GM21360 (cell line): ENCODE measurements around the gene LMF2.
"Not testable (repeated sequence)": the region's sequence is repeated elsewhere in the genome, so short reads cannot be mapped to it uniquely, and the experiment has no call there.

Experiments
- ATAC-seq: cut with Tn5 transposase; IDR thresholded peaks from one replicate; pipeline ENCODE4 v1.9.1; 2021; ENCODE audit warnings: mild to moderate bottlenecking, moderate library complexity; ENCODE audit not compliant: unreplicated experiment

The LMF2 gene, protein sequence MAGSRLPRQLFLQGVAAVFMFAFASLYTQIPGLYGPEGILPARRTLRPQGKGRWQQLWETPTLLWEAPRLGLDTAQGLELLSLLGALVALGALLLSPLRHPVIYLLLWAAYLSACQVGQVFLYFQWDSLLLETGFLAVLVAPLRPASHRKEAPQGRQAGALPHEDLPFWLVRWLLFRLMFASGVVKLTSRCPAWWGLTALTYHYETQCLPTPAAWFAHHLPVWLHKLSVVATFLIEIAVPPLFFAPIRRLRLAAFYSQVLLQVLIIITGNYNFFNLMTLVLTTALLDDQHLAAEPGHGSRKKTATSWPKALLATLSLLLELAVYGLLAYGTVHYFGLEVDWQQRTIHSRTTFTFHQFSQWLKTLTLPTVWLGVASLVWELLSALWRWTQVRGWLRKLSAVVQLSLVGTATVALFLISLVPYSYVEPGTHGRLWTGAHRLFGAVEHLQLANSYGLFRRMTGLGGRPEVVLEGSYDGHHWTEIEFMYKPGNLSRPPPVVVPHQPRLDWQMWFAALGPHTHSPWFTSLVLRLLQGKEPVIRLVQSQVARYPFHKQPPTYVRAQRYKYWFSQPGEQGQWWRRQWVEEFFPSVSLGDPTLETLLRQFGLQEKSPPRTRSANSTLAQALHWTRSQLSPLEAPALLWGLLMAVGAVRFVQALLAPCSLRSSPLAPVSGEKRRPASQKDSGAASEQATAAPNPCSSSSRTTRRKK

DNA sequence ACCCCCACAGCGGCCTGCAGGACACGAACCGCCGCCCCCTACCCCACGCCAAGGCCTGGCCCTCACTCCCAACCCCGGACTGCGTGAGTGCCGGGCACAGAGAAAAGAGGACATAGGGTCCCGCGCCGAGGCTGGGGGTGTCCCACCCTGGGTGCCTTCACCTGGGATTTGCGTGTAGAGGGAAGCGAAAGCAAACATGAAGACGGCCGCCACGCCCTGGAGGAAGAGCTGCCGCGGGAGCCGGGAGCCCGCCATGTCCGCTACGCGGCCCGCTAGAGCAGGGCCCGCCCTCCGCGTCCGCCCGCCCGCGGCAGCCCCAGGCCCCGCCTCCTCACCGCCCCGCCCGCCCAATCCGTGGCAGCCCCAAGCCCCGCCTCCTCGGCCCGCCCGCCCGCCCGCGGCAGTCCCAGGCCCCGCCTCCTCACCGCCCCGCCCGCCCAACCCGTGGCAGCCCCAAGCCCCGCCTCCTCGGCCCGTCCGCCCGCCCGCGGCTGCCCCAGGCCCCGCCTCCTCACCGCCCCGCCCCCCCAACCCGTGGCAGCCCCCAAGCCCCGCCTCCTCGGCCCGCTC is at the start of gene LMF2:
LMF2 (minus strand) TSS at position 282 of the 570 bp plus-strand sequence; CDS start at position 255, 27 bp downstream.
- ATAC-seq: peak; percentile 48

DNA sequence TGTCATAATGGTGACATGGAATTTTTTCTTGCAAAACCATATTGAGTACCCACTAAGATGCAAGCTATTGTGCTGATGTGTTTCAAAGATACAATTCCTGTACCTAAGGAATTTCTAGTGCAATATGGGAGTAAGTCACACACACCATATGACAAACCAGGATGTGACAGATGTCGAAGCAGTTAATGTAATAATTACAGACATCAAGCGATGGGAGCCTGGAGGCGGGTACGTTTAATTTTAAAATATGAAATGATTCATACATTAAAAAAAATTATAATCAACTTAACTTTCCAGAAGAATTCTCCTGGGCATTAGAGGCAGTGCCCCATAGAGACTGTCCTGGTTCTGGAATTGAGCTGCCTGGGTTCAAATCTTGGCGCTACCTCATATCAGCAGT is 49.2 kb upstream of the LMF2 start:
- no peak for ATAC-seq

DNA sequence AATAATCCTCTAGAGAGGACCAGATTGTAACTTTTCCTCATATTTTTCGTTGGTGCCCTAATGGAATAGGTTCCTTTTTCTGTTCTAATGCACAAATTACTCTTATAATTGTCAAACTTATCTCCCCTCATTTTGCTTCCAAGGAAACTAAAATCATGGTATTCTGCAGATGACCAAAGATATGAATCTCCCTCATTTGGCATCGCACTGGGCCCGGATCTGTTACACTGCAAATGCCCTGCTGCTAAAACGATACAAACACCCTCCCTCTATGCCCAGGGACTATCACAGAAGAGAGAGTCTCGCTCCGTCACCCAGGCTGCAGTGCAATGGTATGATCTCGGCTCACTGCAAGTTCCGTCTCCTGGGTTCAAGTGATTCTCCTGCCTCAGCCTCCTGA is 45.8 kb upstream of the LMF2 start:
- ATAC-seq: no peak

DNA sequence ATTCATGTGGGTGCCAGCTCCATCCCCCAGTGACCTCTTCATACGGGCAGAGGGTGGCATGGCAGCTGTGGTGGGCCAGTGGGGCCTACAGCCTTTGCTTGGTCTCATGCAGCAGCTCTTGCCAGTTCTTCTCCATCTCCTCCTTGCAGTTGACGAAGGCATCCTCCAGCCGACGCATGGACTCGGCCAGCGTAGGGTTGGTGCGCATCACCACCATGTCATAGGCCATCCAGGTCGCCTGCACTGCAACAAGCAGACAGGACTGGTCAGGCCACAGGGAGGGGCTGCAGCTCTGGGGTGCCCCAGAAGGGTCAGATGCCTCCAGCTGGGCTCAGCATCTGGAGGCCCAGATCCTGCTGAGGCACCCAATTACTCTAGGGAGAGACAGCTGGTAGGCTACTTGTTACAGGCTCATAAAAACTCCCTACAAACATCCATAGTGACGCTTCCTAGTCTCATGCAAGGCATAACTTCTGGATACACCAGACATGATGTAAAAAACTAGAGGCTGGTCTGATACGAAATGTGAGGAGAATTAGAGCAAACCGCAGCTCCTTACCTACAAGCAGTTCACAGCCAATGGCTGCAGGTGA is 43.8 kb upstream of the LMF2 start:
- ATAC-seq: no peak

DNA sequence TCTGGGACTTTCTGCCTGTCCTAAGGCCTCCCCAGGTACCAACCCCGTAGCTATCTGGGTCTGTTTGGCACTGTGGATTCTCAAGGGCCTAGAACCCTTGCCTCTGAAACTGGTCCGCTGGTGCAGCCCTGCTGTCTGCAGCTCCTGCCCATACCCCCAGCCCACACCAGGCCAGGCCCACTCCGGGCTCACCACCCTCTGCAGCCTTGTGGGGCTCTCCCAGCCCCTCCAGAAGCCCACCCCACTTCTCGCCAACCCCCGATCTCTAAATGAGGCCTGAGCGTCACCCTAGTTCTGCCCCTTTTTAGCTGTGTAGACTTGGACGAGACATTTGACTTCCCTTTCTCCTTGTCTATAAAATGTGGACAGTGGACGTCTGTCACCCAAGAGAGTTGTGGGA is 42.9 kb upstream of the LMF2 start:
- ATAC-seq: no peak

DNA sequence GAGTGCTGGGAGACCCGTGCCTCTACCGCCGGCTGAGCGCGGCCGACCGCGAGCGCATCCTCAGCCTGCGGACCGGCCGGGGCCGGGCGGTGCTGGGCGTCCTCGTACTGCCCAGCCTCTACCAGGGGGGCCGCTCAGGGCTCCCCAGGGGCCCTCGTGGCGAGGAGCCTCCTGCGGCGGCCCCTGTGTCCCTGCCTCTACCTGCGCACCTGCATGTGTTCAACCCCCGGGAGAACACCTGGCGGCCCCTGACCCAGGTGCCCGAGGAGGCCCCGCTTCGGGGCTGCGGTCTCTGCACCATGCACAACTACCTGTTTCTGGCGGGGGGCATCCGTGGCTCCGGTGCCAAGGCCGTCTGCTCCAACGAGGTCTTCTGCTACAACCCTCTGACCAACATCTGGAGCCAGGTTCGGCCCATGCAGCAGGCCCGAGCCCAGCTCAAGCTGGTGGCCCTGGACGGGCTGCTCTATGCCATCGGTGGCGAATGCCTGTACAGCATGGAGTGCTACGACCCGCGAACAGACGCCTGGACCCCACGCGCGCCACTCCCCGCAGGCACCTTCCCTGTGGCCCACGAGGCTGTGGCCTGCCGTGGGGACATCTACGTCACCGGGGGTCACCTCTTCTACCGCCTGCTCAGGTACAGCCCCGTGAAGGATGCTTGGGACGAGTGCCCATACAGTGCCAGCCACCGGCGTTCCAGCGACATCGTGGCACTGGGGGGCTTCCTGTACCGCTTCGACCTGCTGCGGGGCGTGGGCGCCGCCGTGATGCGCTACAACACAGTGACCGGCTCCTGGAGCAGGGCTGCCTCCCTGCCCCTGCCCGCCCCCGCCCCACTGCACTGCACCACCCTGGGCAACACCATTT is 41.7 kb upstream of the LMF2 start:
- no peak for ATAC-seq

DNA sequence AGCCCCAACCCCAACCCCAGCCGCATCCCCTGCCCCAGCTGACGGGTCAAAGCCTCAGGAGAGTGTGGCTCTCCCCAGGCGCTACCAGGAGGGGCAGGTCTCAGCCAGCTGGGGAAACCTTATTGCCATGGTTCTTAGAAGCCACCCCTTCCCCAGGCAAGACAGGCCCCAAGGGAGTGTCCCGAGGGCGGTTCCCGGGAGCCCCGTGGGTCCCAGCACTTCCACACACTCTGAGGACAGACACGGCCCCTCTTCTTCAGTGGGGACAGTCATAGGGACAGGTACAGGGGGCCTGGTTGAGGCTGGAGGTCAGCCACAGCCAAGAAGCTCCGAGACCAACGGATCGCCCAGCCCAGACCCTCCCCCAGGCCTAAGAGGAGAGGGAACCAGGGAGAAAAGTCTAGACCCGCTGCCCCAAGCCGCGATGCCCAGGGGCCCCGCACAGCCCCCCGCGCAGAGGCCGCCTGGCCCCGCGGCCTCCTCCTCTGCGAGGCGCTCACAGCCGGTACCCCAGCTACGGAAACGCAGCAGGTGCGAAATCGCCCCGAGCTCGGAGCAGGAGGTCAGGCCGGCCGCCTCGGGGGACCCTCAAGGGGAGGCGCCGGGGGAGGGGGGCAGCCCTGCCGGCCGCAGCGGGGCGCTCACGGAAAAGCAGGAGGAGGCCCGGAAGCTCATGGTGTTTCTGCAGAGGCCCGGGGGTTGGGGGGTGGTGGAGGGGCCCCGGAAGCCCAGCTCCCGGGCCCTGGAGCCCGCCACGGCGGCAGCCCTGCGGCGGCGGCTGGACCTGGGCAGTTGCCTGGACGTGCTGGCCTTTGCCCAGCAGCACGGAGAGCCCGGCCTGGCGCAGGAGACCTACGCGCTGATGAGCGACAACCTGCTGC is 40.8 kb upstream of the LMF2 start:
- ATAC-seq: no peak

DNA sequence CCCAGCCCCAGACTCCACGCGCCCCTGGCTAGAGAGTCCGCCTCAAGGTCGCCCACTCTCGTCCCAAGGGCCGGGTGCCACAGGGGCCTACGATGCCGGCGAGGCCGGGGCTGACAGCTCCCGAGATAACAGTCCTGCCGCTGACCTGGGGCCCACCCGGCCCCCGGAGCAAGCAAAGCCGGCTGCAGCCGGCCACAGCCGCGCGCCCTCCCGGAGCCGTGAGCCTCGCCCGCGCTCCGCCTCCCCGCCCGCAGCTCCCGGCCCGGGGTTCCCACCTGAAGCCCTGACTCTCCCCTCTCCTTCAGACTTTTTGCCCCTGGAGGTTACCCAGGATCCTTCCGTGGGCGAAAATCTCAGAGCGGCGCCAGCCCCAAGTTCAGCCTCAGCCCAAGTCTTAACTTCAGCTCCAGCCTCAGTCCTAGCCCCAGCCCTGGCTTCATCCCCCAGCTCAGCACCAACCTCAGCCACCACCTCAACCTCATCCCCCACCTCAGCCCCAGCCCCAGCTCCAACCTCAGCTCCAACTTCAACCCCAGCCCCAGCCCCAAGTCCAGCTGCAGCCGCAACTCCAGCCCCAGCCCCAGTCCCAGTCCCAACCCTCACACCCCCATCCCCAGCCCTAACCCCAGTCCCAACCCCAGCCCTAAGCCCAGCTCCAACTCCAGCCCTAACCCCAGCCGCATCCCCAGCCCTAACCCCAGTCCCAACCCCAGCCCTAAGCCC is 39.9 kb upstream of the LMF2 start:
- no peak for ATAC-seq

DNA sequence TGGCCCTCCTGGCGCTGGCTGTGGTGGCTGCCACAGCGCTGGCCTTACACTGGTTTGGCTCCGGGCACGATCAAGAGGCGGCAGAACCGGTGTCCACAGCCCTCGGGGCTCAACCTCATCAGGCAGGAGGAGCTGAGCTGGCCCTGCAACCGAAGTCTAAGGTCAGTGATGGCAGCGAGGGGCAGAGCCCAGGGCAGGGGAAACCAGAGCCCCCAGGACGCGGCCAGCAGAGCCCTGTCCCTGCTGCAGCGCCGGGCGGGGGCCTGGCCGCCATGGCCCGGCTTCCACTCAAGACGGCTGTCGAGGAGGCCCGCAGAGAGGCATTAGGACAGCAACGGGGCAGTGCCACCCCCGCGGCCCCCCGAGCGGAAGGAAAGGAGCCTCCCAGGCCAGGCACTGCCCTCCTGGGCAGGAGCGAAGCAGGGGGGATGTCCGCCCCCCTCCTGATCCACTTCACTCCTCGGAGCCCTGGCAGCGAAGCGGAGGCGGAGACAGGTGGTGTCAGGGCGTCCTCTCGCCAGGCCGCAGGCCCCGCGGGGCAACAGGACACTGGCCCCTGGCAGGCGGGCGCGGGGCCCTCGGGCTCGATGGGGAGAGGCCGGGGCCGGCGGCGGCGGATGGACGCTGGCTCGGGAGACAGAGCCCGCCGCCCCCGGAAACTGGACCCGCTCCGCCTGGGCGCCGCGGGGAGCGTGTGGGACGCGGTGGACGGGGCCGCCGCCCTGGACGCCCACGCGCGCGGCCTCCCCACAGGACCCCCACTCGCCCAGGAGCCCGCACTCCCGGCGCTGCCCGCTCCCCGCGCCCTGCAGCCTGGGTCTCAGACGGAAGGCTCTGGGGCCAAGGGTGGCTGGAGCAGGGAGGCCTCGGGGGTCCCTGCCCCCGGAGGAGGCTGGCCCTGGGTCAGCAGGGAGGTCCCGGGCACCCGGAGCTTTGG is 39.1 kb upstream of the LMF2 start:
- no peak for ATAC-seq

DNA sequence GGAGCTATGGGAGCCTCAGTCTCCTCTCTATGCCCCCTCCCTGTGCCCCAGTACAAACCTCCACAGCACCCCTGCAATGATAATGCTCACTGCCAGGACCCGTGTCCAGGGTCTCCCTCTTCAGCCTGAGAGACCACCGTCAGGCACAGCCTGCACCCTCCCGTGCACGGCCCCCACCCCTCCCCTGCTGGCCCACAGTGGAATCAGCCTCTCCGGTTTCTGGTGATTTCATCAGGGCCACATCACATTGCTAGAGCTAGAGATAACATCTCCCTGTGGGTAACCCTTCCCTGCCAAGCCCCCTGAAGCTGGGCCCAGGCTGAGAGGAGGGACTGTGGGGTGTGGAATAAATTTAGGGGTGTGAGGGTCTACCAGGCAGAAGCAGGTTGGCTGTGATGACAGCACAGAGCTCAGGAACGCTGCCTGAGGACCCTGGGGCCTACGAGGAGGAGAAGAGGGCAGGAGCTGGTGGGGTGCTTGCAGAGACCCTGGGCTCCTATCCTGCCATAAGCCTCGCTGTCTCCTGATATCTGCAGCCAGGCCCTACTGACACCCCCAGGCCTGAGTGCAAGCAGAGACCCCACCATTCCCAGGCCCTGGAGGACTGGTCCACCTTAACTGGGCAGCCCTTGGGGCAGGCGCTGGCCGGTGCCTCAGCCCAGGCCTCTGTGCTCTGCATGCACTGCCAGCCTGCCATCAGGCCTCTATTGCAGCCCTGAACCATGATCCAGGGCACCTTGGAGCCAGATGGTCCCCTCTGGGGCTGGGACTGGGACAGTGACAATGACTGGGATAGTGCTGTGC is 38.2 kb upstream of the LMF2 start, which contains the start of gene KLHDC7B:
KLHDC7B (plus strand) TSS at position 378 of the 804 bp plus-strand sequence; CDS start at position 723, 345 bp downstream.
- no peak for ATAC-seq

DNA sequence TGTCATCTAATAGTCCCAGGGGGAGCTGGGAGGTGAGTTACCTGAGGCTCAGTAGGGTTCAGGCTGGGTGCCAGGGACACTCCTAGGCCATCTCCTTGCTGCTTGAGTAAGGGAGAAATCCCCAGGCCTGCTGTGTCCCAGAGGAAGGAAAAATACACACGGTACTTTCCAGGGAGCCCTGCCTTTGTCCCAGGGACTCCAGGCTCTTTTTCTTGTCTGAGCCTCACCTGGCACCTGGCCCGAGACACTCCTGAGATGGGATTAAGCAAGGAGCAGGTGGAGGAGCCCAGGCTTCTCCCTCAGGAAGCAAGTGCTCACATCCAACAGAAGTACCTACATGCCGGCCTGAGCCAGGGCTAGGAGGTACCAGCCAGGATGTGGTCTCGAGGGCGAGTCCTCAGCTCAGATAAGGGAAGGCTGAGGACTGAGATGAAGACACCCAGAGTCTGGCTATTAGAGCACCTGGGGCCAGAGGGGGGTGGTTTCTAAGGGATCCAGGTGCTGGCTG is 37.3 kb upstream of the LMF2 start:
- no peak for ATAC-seq

DNA sequence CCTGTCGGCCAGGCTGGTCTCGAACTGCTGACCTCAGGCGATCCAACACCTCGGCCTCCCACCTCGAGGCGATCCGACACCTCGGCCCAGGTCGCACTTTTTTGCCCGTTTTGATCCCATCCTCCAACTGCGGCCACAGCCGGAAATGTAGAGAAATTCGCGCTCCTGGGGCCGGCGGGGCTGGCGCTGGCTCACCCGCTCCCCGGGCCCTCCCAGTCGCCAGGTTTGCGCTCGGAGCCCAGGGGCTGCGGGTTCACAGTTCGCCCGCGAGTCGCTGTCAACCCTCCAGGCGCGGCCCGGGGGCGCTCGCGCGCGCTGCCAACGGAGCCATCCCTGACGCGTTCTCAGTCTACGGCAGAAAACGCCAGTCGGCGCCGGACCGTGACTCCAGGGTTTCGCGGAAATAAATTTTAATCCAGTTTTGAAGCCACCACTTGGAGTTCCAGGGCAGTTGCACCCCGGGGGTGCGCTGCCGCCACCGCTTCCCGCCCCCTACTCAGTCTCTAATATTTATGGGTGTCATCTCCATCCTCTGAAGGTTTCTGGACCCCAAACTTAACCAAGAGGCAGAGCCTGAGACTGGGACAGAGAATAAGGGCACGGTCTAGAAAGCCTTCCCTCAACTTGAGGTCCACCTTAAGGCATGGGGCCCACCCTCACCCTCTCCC is 36.7 kb upstream of the LMF2 start:
- ATAC-seq: no peak

DNA sequence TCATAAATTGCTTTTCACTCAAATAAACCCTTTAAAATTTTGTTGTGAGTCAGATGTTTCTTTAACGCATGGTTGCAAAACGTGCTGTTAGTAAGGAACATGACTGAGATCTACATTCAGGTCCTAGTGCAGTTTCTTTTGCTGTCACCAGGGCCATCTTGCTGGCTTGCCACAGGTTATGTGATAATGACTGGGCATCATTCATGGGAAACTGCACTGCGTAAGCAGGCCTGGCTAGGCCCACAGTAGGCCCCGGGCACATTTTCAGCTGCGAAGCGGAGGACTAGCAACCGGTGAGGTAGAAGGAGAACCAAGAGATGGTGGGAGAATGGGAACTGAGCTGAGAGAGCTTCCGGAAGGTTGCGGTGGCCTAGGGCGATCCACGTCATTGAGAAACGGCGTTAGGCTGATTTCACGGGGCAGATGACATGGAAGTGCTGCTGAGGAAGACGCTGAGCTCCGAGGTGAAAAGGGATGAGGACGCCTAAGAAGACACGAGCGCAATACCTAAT is 35.0 kb upstream of the LMF2 start:
- ATAC-seq: no peak

DNA sequence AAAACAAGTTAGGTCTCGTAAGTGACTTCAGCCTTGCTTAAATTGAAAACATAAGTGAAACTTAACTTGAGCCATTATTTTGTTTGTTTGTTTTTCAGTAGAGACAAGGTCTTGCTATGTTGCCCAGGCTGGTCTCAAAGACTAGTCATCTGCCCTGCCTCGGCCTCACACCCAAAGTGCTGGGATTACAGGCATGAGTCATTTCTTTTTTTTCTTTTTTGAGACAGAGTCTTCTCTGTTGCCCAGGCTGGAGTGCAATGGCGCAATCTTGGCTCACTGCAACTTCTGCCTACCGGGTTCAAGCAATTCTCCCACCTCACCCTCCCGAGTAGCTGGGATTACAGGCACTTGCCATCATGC is 34.1 kb upstream of the LMF2 start:
- not testable (repeated sequence) for ATAC-seq

DNA sequence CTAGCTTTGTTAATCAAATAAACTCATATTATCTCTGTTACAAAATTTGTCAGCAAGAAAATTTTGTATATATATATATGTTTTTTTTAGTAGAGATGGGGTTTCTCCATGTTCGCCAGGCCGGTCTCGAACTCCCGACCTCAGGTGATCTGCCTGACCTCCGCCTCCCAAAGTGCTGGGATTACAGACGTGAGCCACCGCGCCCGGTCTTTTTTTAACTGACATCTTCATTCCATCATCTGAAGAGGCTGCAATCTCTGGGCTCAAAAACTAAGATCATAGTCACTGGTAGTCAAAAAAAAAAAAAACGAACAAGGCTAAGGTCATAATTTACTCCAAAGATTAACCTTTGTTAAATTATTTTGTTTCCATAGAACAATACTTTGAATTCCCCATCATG is 32.9 kb upstream of the LMF2 start:
- no peak for ATAC-seq

DNA sequence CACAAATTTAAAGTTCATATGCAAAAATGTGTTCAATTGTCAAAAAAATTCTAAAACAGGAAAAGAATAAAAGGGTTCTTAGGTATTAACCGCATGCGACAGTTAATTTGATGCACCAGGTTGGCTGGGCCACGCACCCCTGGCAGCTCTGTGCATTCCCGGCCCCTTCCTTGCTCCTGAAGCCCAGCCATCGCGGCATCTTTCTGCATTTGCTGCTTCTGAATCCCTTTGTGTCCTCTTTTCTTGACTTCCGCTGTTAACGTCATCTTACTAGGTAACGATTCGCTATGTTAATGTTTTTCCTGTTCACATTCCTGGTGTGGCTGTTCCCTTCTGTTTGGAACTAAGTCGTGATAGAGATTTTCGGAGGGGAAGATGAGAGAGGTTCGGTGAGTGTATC is 30.3 kb upstream of the LMF2 start:
- no peak for ATAC-seq
